Panc1 (cell line): ENCODE data around the gene KCNAB1. TPM values are rescaled to one million over a fixed set of nuclear protein-coding genes. Genes with fewer than 3 reads are reported as not detected.

Experiments used
- ATAC-seq: fragments of 200-7000 bp; cut with Tn5 transposase; 2 replicates; pipeline ENCODE4 v1.9.1; 2020; ENCODE audit warnings: mild to moderate bottlenecking, moderate library complexity
- BruUV-seq: library from RNA; stranded (reverse); fragments of 400-500 nt; replicated peaks from 2 replicates; lab custom pipeline; 2021; lab: Mats Ljungman, UMichigan
- CTCF ChIA-PET: fragments of 300-600 bp; sonication (Branson Sonifier 250); formaldehyde crosslinking; loops from one replicate; lab custom pipeline; 2022; ENCODE audit warnings: antibody characterized with exemption; lab: Charles Lee
- POLR2A ChIA-PET: fragments of 300-600 bp; sonication (Branson Sonifier 250); formaldehyde crosslinking; loops from one replicate; lab custom pipeline; 2022; ENCODE audit warnings: antibody characterized with exemption; lab: Charles Lee
- DNase-seq: peaks from one replicate; pipeline ENCODE4 v3.0.0-alpha.2; 2010; ENCODE audit warnings: low read depth, low spot score
- H3K27ac ChIP-seq: 2 replicates; pipeline ENCODE4 v1.5.1; 2011; ENCODE audit warnings: mild to moderate bottlenecking, low read length, inconsistent platforms
- H3K27me3 ChIP-seq: fragments of 200-500 bp; sonication (Bioruptor generic); 2 replicates; pipeline ENCODE4 v1.6.0; 2014; ENCODE audit warnings: low read length, inconsistent platforms; ENCODE audit not compliant: control insufficient read depth, insufficient read depth
- H3K36me3 ChIP-seq: fragments of 200-500 bp; sonication (Bioruptor generic); 2 replicates; pipeline ENCODE4 v1.5.1; 2014; ENCODE audit warnings: inconsistent platforms, mild to moderate bottlenecking, low read length, moderate library complexity; ENCODE audit not compliant: control insufficient read depth, insufficient read depth
- H3K4me1 ChIP-seq: 2 replicates; pipeline ENCODE4 v1.5.1; 2011; ENCODE audit warnings: inconsistent platforms, mild to moderate bottlenecking, low read length, moderate library complexity; ENCODE audit not compliant: control insufficient read depth, insufficient read depth
- H3K4me3 ChIP-seq, 2 experiments: 2 replicates each; pipeline ENCODE4 v1.5.1; 2011 to 2012; ENCODE audit warnings: low read depth in 2 of 2, low read length in 2 of 2, mild to moderate bottlenecking in 2 of 2, inconsistent platforms in 1 of 2, moderate library complexity in 1 of 2
- H3K9me3 ChIP-seq: fragments of 200-500 bp; sonication (Bioruptor generic); 2 replicates; pipeline ENCODE4 v1.5.1; 2014; ENCODE audit warnings: low read depth, mild to moderate bottlenecking, inconsistent platforms, low read length, moderate library complexity; ENCODE audit not compliant: control insufficient read depth, insufficient read depth
- CTCF ChIP-seq: fragments of 450-650 bp; IDR thresholded peaks from 2 replicates; pipeline ENCODE4 v1.5.1; 2017; ENCODE audit warnings: mild to moderate bottlenecking
- POLR2AphosphoS5 ChIP-seq: IDR thresholded peaks from 2 replicates; pipeline ENCODE4 v1.6.1; 2012; ENCODE audit warnings: mild to moderate bottlenecking, low read depth, low read length, moderate library complexity
- REST ChIP-seq, 2 experiments: IDR thresholded peaks; 2 replicates each; pipeline ENCODE4 v1.6.1; 2011 to 2012; ENCODE audit warnings: low read depth in 2 of 2, control low read depth in 1 of 2, low read length in 1 of 2, mild to moderate bottlenecking in 1 of 2, moderate library complexity in 1 of 2; ENCODE audit not compliant: insufficient read depth in 1 of 2
- SIN3A ChIP-seq: IDR thresholded peaks from 2 replicates; pipeline ENCODE4 v1.6.1; 2012; ENCODE audit warnings: low read depth, mild to moderate bottlenecking, low read length, moderate library complexity, borderline replicate concordance; ENCODE audit not compliant: insufficient read depth
- TCF7L2 ChIP-seq: IDR thresholded peaks from 2 replicates; pipeline ENCODE4 v1.6.1; 2011; ENCODE audit warnings: mild to moderate bottlenecking, low read depth, low read length, inconsistent platforms
- in situ Hi-C: cut with HindIII; loops from 2 replicates; pipeline ENCODE4 v1.10.0; 2016; ENCODE audit warnings: low sequenced_read_pairs, low pct_unique_long_range_greater_than_20kb
- intact Hi-C: fragments of 100-400 bp; cut with micrococcal nuclease; formaldehyde crosslinking; loops from one replicate; pipeline ENCODE4 v1.10.0; 2022; ENCODE audit not compliant: unreplicated experiment
- total RNA-seq: library from RNA; stranded (reverse); gene quantifications from one replicate; pipeline ENCODE4 v1.2.1, GENCODE V29; 2021; ENCODE audit not compliant: unreplicated experiment

Gene KCNAB1
- total RNA-seq, 1 experiment from 2014 or later: not detected

- Histone ChIP-seq H3K4me1 (no peaks in the 10 kb centered on the region), H3K9me3 (no peaks in the 10 kb centered on the region), H3K27ac (no peak overlapping the region), H3K4me3 (no peak overlapping the region), H3K36me3 (no peaks in the 10 kb centered on the region), H3K27me3 (peaks cover 4% of the 10 kb centered on the region; the same call in 1 of the 2 replicates)
- DNase-seq: no peak
- intact Hi-C loops (no loop called here), in situ Hi-C loops (no loop called here)
- no peak for ATAC-seq
- POLR2A ChIA-PET: no interaction called here
- BruUV-seq: no TSS peak
- CTCF ChIA-PET: no interaction called here
- no peak for TF ChIP-seq TCF7L2
- TF ChIP-seq SIN3A: no peak
- no peak for TF ChIP-seq CTCF
- TF ChIP-seq REST (IDR thresholded peaks at IDR 0.05; ENCODE audit: insufficient read depth in 1 of 2, low read depth in 2 of 2, low read length in 1 of 2): no peak
- TF ChIP-seq POLR2AphosphoS5: no peak
These were observed 87.7 kb downstream of the KCNAB1 start for GRCh38 chr3:156207802-156208685.

GRCh38 chr3:156209631-156210335 lies 89.4 kb downstream of the KCNAB1 start:
- POLR2A ChIA-PET: no interaction called here
- Histone ChIP-seq H3K36me3 (no peaks in the 10 kb centered on the region), H3K27me3 (no peaks in the 10 kb centered on the region; the same call in 1 of the 2 replicates), H3K27ac (no peak overlapping the region), H3K4me1 (no peaks in the 10 kb centered on the region), H3K9me3 (no peaks in the 10 kb centered on the region), H3K4me3 (no peak overlapping the region)
- no peak for DNase-seq
- TF ChIP-seq SIN3A: no peak
- TF ChIP-seq REST (IDR thresholded peaks at IDR 0.05; ENCODE audit: insufficient read depth in 1 of 2, low read depth in 2 of 2, low read length in 1 of 2): no peak
- no peak for TF ChIP-seq POLR2AphosphoS5
- no peak for TF ChIP-seq CTCF
- no peak for TF ChIP-seq TCF7L2
- intact Hi-C loops (no loop called here), in situ Hi-C loops (no loop called here)
- CTCF ChIA-PET: no interaction called here
- no TSS peak for BruUV-seq
- no peak for ATAC-seq
